M059J (cell line): Measurements from ENCODE around the gene WIPI1. TPM values are rescaled to one million over a fixed set of nuclear protein-coding genes. Genes with fewer than 3 reads are reported as not detected.

Experiments used
- DNase-seq: peaks from one replicate; pipeline ENCODE4 v3.0.0-alpha.2; 2012; ENCODE audit warnings: low read depth
- total RNA-seq: library from RNA; depleted of rRNA; stranded (reverse); fragments of >200 nt; shearing (Covaris generic); gene quantifications from 2 replicates; pipeline ENCODE4 v1.2.3, GENCODE V29; 2014

WIPI1 gene
- total RNA-seq, 1 experiment from 2014 or later: 32.8 TPM

- no peak for DNase-seq
These were observed 19.1 kb downstream of the WIPI1 start for GRCh38 chr17:68437979-68438822.

GRCh38 chr17:68435876-68436842, 21.1 kb downstream of the WIPI1 start:
- DNase-seq: peak; percentile 83

- no peak for DNase-seq
These were observed 21.9 kb downstream of the WIPI1 start for GRCh38 chr17:68435361-68435760.

GRCh38 chr17:68433911-68434508, 23.3 kb downstream of the WIPI1 start:
- no peak for DNase-seq

GRCh38 chr17:68433211-68433610, 24.1 kb downstream of the WIPI1 start:
- no peak for DNase-seq

- DNase-seq: no peak
These were observed 25.0 kb downstream of the WIPI1 start for GRCh38 chr17:68432086-68432864.

GRCh38 chr17:68431661-68432071, 25.6 kb downstream of the WIPI1 start:
- DNase-seq: no peak

GRCh38 chr17:68431045-68431608, 26.2 kb downstream of the WIPI1 start:
- no peak for DNase-seq

GRCh38 chr17:68429881-68430280, 27.4 kb downstream of the WIPI1 start:
- DNase-seq: no peak

- DNase-seq: no peak
These were observed 28.7 kb downstream of the WIPI1 start for GRCh38 chr17:68428498-68429172.

GRCh38 chr17:68427575-68427974, 29.7 kb downstream of the WIPI1 start:
- DNase-seq: no peak

GRCh38 chr17:68425979-68426378, 31.3 kb downstream of the WIPI1 start:
- DNase-seq: no peak

- DNase-seq: no peak
These were observed 32.4 kb downstream of the WIPI1 start for GRCh38 chr17:68424861-68425260.

GRCh38 chr17:68424203-68424602, 33.1 kb downstream of the WIPI1 start:
- DNase-seq: no peak

GRCh38 chr17:68423251-68423650, 34.0 kb downstream of the WIPI1 start:
- DNase-seq: no peak

- no peak for DNase-seq
These were observed 34.5 kb downstream of the WIPI1 start for GRCh38 chr17:68422821-68423220.

GRCh38 chr17:68421486-68421885, 35.8 kb downstream of the WIPI1 start:
- DNase-seq: no peak

- no peak for DNase-seq
These were observed 37.2 kb downstream of the WIPI1 start for GRCh38 chr17:68420065-68420464.

GRCh38 chr17:68418876-68419275, 38.4 kb downstream of the WIPI1 start:
- DNase-seq: no peak

GRCh38 chr17:68417317-68417716, 40.0 kb downstream of the WIPI1 start:
- no peak for DNase-seq
